ENCODE data around the gene PIEZO1. TPM values are rescaled to one million over a fixed set of nuclear protein-coding genes. Genes with fewer than 3 reads are reported as not detected.
"Not testable (repeated sequence)": the region's sequence is repeated elsewhere in the genome, so short reads cannot be mapped to it uniquely, and the experiment has no call there.

The PIEZO1 gene
- total RNA-seq, 1 donor from 2014 or later = 238 TPM

GRCh38 chr16:88804552-88805339 lies 19.7 kb upstream of the PIEZO1 start:
- no peak for DNase-seq (ENCODE audit: low read depth in 2 of 2)

DNA sequence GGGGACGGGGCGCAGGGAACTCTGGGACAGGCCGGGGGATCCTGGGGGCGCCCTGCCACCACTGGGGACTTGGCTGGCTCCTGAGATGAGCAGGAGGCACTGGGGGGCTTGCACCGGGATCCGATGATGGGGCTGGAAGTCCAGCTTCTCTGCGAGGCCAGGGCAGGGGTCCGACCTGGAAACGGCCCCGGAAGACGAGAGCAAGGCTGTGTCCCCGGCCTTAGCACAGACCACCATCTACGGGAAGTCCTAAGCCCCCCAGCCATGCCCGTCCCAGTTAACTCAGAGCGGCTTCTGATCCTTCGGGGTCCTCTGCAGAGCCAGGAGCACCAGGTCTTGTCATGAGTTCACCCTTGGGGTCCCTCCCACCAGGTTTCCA lies 19.1 kb upstream of the PIEZO1 start:
- no peak for DNase-seq (ENCODE audit: low read depth in 2 of 2)

DNA sequence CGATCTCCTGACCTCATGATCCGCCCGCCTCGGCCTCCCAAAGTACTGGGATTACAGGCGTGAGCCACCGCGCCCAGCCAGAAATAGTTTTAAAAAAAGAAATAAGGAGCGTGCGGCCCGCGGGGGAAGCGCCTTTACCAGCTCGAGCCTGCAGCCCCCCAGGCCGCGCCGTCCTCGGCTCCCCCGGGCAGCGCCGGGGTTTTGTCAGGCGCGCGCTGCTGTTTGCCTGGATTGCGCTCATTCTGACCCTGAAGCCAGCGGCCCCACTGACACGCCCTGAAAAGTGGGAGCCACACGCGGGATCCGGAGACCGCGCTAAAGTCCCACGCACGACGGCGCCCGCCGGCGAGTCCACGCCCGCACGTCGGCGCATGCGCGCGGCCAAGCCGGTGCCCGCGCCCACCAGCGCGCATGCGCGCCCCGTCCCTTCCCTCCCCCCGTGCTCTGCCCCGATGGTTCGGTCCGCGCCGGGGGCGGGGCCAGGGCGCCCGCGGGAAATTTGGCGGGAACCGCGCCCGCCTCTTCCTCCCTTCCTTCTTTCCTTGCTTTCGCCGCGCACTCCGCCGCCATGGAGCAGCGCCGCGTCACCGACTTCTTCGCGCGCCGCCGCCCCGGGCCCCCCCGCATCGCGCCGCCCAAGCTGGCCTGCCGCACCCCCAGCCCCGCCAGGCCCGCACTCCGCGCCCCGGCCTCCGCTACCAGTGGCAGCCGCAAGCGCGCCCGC lies 18.4 kb upstream of the PIEZO1 start, which contains the start of gene CDT1:
Gene CDT1, plus strand, starts transcription at position 526 of the 724 bp plus-strand sequence. Its CDS starts 43 bp downstream, at position 569.
- DNase-seq (ENCODE audit: low read depth in 2 of 2) = peak in 1 of 2 donors; percentile 80

- DNase-seq (ENCODE audit: low read depth in 2 of 2) = no peak
Measured at GRCh38 chr16:88800277-88800592, 15.2 kb upstream of the PIEZO1 start.

DNA sequence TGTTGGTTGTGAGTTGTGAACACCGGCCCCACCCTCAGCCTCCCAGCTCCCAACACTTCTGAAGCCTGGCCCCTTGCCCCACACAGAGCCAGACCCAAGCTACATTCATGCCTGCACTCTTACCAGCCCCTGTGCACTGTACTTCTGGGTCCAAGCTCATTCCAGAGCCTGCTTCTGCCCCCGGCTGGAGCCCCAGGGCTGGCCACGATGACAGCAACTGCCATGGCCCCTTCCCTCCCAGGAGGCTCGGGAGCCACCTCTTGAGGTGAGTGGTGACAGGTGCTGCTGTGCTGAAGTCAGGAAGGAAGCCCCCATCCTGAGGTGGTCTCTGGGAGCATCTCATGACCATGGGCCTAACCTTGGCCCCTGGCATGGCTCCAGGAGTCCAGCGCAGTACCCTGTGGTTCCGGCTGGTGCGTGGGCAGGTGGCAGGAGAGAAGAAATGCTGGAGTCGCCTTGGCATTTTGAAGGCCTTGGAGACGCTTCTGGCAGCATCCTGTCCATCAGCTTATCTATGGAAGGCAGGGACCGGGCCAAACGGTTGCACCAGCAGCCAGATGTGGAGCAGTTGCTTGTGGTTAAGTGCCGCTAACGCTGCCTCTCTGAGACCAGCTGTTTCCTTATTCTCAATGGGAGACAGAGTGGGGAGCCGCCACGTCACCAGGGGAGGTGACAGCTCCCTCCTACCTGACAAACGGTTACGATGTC lies 14.7 kb upstream of the PIEZO1 start:
- DNase-seq (ENCODE audit: low read depth in 2 of 2) = no peak

GRCh38 chr16:88798772-88799455 lies 13.9 kb upstream of the PIEZO1 start:
- DNase-seq (ENCODE audit: low read depth in 2 of 2) = no peak

DNA sequence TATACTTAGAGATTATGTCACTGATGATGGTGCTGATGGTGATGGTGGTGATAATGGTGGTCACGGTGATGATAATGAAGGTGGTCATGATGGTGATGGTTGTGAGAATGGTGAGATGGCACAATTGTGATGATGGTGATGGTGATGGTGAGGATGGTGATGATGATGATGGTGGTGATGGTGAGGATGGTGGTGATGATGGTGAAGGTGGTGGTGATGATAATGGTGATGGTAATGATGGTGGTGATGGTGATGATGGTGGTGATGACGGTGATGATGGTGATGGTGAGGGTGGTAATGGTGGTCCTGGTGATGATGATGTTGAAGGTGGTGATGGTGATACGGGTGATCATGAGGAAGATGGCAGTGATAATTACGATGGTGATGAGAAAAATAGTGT lies 13.1 kb upstream of the PIEZO1 start:
- no peak for DNase-seq (ENCODE audit: low read depth in 2 of 2)

- DNase-seq (ENCODE audit: low read depth in 2 of 2) = no peak
Measured at GRCh38 chr16:88796278-88796677, 11.3 kb upstream of the PIEZO1 start.

GRCh38 chr16:88793251-88793954 lies 8.4 kb upstream of the PIEZO1 start:
- no peak for DNase-seq (ENCODE audit: low read depth in 2 of 2)

DNA sequence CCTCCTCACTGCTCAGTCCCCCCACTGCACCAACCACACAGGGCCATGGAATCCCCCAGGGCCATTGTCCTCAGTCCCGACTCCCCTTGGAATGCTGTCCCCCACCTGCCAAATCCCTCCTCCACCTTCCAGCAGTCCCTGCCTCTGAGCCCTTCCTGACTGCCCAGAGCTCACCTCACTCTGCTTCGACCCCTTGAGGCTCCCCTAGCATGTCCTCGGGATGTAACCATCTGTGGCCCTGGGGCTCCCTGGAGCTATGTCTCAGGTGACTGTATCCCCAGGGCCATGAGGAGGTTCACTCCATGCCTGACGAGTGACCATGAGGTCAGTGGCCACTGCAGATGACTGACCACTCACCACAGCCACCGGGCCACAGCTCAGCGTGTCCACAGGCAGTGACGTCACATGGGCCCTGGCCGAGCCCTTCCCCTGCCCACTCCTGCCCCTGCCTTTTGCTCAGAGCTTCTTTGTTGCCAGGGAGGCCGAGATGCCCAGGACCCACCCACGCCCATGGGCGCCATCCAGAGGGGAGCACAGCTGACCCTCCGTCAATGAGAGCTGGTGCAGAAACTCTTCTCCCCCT lies 7.7 kb upstream of the PIEZO1 start:
- DNase-seq (ENCODE audit: low read depth in 2 of 2) = no peak

DNA sequence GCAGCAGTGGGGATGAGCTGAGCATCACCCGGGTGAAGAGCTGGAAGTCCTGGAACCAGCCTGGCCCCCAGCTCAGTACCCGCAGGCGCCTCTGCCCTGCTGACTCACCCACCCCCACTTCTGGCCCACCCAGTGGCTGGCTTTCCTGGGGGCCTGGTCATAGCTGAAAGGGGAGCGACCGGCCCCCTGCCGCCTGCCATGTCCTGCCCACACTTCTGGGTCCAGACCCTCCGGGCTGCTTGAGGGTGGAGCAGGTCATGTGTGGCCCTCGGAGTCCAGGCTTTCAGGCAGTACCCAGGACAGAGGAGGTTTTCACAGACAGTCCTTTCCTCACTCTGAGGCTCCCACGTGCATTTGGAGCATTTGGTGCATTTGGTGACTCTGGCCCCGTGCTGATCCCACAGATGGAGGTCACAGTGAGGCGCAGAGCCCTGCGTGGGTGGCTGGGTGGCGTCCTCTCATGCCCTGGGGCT lies 7.1 kb upstream of the PIEZO1 start:
- no peak for DNase-seq (ENCODE audit: low read depth in 2 of 2)

GRCh38 chr16:88790312-88791211 lies 5.5 kb upstream of the PIEZO1 start:
- no peak for DNase-seq (ENCODE audit: low read depth in 2 of 2)

DNA sequence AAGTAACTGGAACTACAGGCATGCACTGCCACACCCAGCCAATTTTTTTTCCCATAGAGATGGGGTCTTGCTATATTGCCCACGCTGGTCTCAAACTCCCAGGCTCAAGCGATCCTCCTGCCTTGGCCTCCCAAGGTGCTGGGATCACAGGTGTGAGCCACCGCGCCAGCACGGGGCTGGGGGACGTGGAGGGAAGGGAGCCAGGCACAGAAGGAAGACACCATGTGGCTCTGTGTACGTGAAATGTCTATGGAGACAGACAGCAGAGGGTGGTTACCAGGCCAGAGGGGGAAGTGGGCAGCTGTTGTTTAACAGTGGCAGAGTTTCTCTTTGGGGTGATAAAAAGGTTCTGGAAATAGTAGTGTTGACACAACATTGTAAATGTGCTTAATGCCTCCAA lies 4.6 kb upstream of the PIEZO1 start:
- no peak for DNase-seq (ENCODE audit: low read depth in 2 of 2)

GRCh38 chr16:88788749-88789148 lies 3.7 kb upstream of the PIEZO1 start:
- DNase-seq (ENCODE audit: low read depth in 2 of 2) = not testable (repeated sequence)

DNA sequence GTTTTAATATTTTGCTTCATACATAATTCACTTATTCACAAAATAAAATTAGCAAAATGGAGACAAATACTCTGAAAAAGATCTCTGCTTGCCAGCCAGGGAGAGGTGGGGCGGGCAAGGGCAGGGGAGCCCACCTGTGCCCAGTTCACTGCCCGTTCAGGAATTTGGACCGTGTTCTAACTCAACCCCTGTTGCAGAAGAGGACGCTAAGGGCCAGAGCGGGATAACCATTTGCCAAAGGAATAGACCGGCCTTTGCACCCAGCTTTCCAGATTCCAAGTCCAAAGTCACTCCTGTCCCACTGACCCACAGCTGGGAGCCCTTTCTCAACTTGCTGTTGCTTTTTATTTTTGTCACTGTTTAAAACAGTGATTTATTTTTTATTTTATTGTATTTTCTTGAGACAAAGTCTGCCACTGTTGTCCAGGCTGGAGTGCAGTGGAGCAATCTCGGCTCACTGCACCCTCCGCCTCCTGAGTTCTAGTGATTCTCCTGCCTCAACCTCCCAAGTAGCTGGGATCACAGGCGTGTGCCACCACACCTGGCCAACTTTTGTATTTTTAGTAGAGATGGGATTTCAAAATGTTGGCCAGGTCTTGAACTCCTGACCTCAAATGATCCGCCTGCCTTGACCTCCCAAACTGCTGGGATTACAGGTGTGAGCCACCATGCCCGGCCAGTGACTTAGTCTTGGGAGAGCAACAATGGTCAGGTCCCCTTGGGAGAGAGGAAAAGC lies 2.7 kb upstream of the PIEZO1 start:
- no peak for DNase-seq (ENCODE audit: low read depth in 2 of 2)

- no peak for DNase-seq (ENCODE audit: low read depth in 2 of 2)
Measured at GRCh38 chr16:88784856-88785105, 239 bp downstream of the PIEZO1 start.

DNA sequence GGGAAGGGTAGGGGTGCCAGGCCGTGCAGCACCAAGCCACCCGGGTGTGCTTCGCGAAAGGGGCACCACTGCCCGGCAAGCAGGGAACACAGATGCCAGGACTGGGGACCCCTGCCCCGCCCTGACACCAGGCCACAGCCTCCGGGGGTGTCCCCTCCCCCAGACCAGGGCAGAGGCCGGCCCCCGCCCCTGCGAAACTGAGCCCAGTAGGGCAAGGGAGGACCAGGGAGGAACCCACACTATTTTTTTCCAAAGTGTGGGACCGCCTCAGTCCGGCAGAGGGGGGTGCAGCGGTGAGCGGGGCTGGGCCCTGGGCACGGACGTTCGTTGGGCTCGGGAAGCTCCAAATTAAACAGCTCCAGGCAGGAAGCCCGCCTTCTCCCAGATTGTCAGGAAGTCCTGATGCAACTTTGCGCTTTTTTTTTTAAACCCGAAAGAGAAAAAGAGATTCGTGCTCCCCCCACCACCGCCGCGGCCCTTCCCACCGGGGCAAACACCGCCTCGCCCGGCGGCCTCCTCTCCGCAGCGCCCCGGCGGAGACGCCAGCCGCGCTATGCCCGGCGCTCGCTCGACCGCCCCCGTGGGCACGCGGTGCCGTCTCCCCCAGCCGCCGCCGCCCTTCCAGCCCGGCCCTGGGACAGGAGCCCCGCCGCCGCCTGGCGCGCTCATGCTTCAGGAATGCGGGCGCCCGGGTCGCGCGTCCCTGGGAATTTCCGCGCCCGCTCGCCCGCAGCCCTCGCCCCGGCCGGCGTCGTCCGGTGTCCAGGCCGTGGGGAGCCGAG lies 755 bp downstream of the PIEZO1 start:
- peak; percentile 72 to 78 for DNase-seq (ENCODE audit: low read depth in 2 of 2)

GRCh38 chr16:88783391-88784073 lies 1.5 kb downstream of the PIEZO1 start:
- peak; percentile 61 to 90 for DNase-seq (ENCODE audit: low read depth in 2 of 2)

Data from dermis microvascular lymphatic vessel endothelial cell (primary cell).